ENCODE data around the gene CDC34. TPM values are rescaled to one million over a fixed set of nuclear protein-coding genes. Genes with fewer than 3 reads are reported as not detected.

CDC34 gene
- total RNA-seq, 1 experiment from 2014 or later: 87.4 TPM

DNA sequence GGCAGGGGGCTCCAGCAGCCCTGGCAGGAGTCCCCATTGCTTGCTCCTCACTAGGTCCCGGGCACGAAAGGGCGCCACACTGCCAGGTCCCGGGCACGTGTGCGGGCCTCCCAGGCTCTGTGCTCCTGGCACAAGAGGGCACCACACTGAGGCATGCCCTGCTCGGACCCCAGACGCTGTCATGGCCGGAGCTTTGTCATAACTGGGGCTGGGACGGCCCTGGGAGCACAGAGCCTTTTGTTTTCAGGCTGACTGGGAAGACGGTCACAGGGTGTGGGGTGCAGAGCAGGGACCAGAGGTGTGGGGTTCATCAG, 48.2 kb downstream of the CDC34 start:
- H3K27me3 ChIP-seq (ENCODE audit: insufficient read depth, low read length): no peaks in the 10 kb centered on the region
- no peak overlapping the region for H3K9ac ChIP-seq (ENCODE audit: low read length)
- H3K36me3 ChIP-seq (ENCODE audit: control insufficient read depth in 1 of 2, insufficient read depth in 2 of 2, low read length in 2 of 2): peaks cover 19 to 45% of the 10 kb centered on the region in 2 experiments
- ChIA-PET RAD21 (ENCODE audit: low non-redundant PET in 1 of 2, low total read pairs in 2 of 2, uncharacterized antibody in 2 of 2, unreplicated experiment in 2 of 2) (no interaction called here), CTCF (no interaction called here), POLR2A (no interaction called here)
- no peaks in the 10 kb centered on the region for H3K9me2 ChIP-seq (ENCODE audit: insufficient read depth)
- ATAC-seq (no peak), DNase-seq (ENCODE audit: low read depth, low spot score) (no peak)
- H3K9me3 ChIP-seq (ENCODE audit: control insufficient read depth in 1 of 2, insufficient read depth in 1 of 2, low read depth in 1 of 2, low read length in 2 of 2): no peaks in the 10 kb centered on the region
- no peak overlapping the region for H3K4me2 ChIP-seq (ENCODE audit: low read length)
- H4K20me1 ChIP-seq (ENCODE audit: insufficient read depth): peaks cover 3% of the 10 kb centered on the region; the same call in 1 of the 2 replicates
- intact Hi-C loops (cut with micrococcal nuclease): no loop called here
- no peak overlapping the region for H2AFZ ChIP-seq (ENCODE audit: low read depth, low read length, poor library complexity, severe bottlenecking)
- peaks cover 62% of the 10 kb centered on the region for H3K79me2 ChIP-seq (ENCODE audit: insufficient read depth, low read length)
- no peak overlapping the region for H3K27ac ChIP-seq (ENCODE audit: low read depth, low read length)
- peaks cover 2 to 5% of the 10 kb centered on the region in 2 experiments; a peak in 3 of 4 replicates for H3K4me1 ChIP-seq (ENCODE audit: control insufficient read depth in 1 of 2, insufficient read depth in 2 of 2, low read length in 2 of 2)
- no TSS peak for BruUV-seq (replicated peaks)
- TF ChIP-seq CEBPB (IDR thresholded peaks at IDR 0.05; ENCODE audit: low read depth) (no peak), ELF1 (IDR thresholded peaks at IDR 0.05; ENCODE audit: borderline replicate concordance, low read depth) (no peak), EZH2 (IDR thresholded peaks at IDR 0.05) (no peak), SRF (IDR thresholded peaks at IDR 0.05; ENCODE audit: low read depth) (no peak), YY1 (IDR thresholded peaks at IDR 0.05; ENCODE audit: extremely low read depth, insufficient replicate concordance, low read depth, low read length) (no peak), FOSL1 (IDR thresholded peaks at IDR 0.05; ENCODE audit: low read depth) (no peak), EGR1 (IDR thresholded peaks at IDR 0.05; ENCODE audit: low read depth) (no peak), CBX3 (IDR thresholded peaks at IDR 0.05; ENCODE audit: low read depth) (no peak), RAD21 (IDR thresholded peaks at IDR 0.05; ENCODE audit: low read depth) (no peak), ZFX (IDR thresholded peaks at IDR 0.05) (no peak), JUND (IDR thresholded peaks at IDR 0.05) (no peak), SIN3A (IDR thresholded peaks at IDR 0.05; ENCODE audit: low read depth) (no peak)
- TF ChIP-seq, protein P1, sequence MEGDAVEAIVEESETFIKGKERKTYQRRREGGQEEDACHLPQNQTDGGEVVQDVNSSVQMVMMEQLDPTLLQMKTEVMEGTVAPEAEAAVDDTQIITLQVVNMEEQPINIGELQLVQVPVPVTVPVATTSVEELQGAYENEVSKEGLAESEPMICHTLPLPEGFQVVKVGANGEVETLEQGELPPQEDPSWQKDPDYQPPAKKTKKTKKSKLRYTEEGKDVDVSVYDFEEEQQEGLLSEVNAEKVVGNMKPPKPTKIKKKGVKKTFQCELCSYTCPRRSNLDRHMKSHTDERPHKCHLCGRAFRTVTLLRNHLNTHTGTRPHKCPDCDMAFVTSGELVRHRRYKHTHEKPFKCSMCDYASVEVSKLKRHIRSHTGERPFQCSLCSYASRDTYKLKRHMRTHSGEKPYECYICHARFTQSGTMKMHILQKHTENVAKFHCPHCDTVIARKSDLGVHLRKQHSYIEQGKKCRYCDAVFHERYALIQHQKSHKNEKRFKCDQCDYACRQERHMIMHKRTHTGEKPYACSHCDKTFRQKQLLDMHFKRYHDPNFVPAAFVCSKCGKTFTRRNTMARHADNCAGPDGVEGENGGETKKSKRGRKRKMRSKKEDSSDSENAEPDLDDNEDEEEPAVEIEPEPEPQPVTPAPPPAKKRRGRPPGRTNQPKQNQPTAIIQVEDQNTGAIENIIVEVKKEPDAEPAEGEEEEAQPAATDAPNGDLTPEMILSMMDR (IDR thresholded peaks at IDR 0.05 in 2 of 3, conservative IDR thresholded peaks at IDR 0.05 in 1 of 3; ENCODE audit: borderline replicate concordance in 1 of 3, insufficient read depth in 1 of 3, low read depth in 2 of 3, low read length in 2 of 3): no peak
- TF ChIP-seq, protein P2, sequence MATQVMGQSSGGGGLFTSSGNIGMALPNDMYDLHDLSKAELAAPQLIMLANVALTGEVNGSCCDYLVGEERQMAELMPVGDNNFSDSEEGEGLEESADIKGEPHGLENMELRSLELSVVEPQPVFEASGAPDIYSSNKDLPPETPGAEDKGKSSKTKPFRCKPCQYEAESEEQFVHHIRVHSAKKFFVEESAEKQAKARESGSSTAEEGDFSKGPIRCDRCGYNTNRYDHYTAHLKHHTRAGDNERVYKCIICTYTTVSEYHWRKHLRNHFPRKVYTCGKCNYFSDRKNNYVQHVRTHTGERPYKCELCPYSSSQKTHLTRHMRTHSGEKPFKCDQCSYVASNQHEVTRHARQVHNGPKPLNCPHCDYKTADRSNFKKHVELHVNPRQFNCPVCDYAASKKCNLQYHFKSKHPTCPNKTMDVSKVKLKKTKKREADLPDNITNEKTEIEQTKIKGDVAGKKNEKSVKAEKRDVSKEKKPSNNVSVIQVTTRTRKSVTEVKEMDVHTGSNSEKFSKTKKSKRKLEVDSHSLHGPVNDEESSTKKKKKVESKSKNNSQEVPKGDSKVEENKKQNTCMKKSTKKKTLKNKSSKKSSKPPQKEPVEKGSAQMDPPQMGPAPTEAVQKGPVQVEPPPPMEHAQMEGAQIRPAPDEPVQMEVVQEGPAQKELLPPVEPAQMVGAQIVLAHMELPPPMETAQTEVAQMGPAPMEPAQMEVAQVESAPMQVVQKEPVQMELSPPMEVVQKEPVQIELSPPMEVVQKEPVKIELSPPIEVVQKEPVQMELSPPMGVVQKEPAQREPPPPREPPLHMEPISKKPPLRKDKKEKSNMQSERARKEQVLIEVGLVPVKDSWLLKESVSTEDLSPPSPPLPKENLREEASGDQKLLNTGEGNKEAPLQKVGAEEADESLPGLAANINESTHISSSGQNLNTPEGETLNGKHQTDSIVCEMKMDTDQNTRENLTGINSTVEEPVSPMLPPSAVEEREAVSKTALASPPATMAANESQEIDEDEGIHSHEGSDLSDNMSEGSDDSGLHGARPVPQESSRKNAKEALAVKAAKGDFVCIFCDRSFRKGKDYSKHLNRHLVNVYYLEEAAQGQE (IDR thresholded peaks at IDR 0.05; ENCODE audit: low read depth): no peak
- TF ChIP-seq, protein P3, sequence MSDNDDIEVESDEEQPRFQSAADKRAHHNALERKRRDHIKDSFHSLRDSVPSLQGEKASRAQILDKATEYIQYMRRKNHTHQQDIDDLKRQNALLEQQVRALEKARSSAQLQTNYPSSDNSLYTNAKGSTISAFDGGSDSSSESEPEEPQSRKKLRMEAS (IDR thresholded peaks at IDR 0.05): no peak
- H3K4me3 ChIP-seq (replicated peaks in 1 of 2; ENCODE audit: low read depth in 1 of 2, low read length in 2 of 2): no peak overlapping the region
